Duodenal mucosa (tissue), 2 donors: ENCODE measurements around the gene CARD9.

Source experiments
- H3K27ac ChIP-seq: one replicate; pipeline ENCODE4 v1.7.0; 2013; ENCODE audit warnings: low read depth, low read length
- H3K27me3 ChIP-seq, 2 donors: one replicate each; pipeline ENCODE4 v1.7.0; 2013; ENCODE audit warnings: low read length in 2 of 2, control low read depth in 1 of 2; ENCODE audit not compliant: insufficient read depth in 2 of 2, control insufficient read depth in 1 of 2
- H3K36me3 ChIP-seq, 2 donors: one replicate each; pipeline ENCODE4 v1.7.0; 2013; ENCODE audit warnings: low read length in 2 of 2, control low read depth in 1 of 2; ENCODE audit not compliant: insufficient read depth in 2 of 2, control insufficient read depth in 1 of 2
- H3K4me1 ChIP-seq, 2 donors: one replicate each; pipeline ENCODE4 v1.7.0; 2013; ENCODE audit warnings: low read length in 2 of 2, control low read depth in 1 of 2; ENCODE audit not compliant: insufficient read depth in 2 of 2, control insufficient read depth in 1 of 2
- H3K4me3 ChIP-seq, 2 donors: one replicate each; pipeline ENCODE4 v1.7.0; 2013; ENCODE audit warnings: low read length in 2 of 2, low read depth in 1 of 2
- H3K9ac ChIP-seq, 2 donors: one replicate each; pipeline ENCODE4 v1.7.0; 2013; ENCODE audit warnings: low read length in 2 of 2, low read depth in 1 of 2
- H3K9me3 ChIP-seq, 2 donors: one replicate each; pipeline ENCODE4 v1.7.0; 2013; ENCODE audit warnings: low read length in 2 of 2, control low read depth in 1 of 2; ENCODE audit not compliant: control insufficient read depth in 1 of 2

The CARD9 gene

GRCh38 chr9:136394312-136395019 lies 21.0 kb upstream of the CARD9 start:
- Histone ChIP-seq H3K27ac (no peak overlapping the region), H3K9ac (no peak overlapping the region), H3K4me1 (peaks cover 13% of the 10 kb centered on the region in 2 donors), H3K27me3 (no peaks in the 10 kb centered on the region), H3K9me3 (no peaks in the 10 kb centered on the region), H3K4me3 (no peak overlapping the region), H3K36me3 (peaks cover 39 to 69% of the 10 kb centered on the region in 2 donors)

GRCh38 chr9:136393531-136393930 lies 20.1 kb upstream of the CARD9 start:
- Histone ChIP-seq H3K36me3 (peaks cover 39 to 76% of the 10 kb centered on the region in 2 donors), H3K4me1 (peaks cover 4 to 5% of the 10 kb centered on the region in 2 donors), H3K27me3 (no peaks in the 10 kb centered on the region), H3K9me3 (no peaks in the 10 kb centered on the region), H3K27ac (no peak overlapping the region), H3K9ac (no peak overlapping the region), H3K4me3 (no peak overlapping the region)

- Histone ChIP-seq H3K4me3 (no peak overlapping the region), H3K9me3 (no peaks in the 10 kb centered on the region), H3K9ac (no peak overlapping the region), H3K27ac (no peak overlapping the region), H3K27me3 (no peaks in the 10 kb centered on the region), H3K4me1 (peaks cover 3 to 5% of the 10 kb centered on the region in 2 donors), H3K36me3 (peaks cover 41 to 79% of the 10 kb centered on the region in 2 donors)
Observed at GRCh38 chr9:136392538-136393449, 19.3 kb upstream of the CARD9 start.

- Histone ChIP-seq H3K9ac (no peak overlapping the region), H3K4me3 (no peak overlapping the region), H3K9me3 (no peaks in the 10 kb centered on the region), H3K27me3 (no peaks in the 10 kb centered on the region), H3K36me3 (peaks cover 50 to 84% of the 10 kb centered on the region in 2 donors), H3K27ac (no peak overlapping the region), H3K4me1 (peaks cover 3 to 5% of the 10 kb centered on the region in 2 donors)
Observed at GRCh38 chr9:136391737-136392537, 18.5 kb upstream of the CARD9 start.

- Histone ChIP-seq H3K36me3 (peaks cover 42 to 75% of the 10 kb centered on the region in 2 donors), H3K9ac (no peak overlapping the region), H3K27ac (no peak overlapping the region), H3K4me1 (no peaks in the 10 kb centered on the region), H3K9me3 (no peaks in the 10 kb centered on the region), H3K27me3 (no peaks in the 10 kb centered on the region), H3K4me3 (no peak overlapping the region)
Observed at GRCh38 chr9:136389396-136389795, 15.9 kb upstream of the CARD9 start.

GRCh38 chr9:136387217-136387616 lies 13.7 kb upstream of the CARD9 start:
- Histone ChIP-seq H3K27me3 (no peaks in the 10 kb centered on the region), H3K27ac (no peak overlapping the region), H3K9ac (no peak overlapping the region), H3K36me3 (peaks cover 50 to 72% of the 10 kb centered on the region in 2 donors), H3K9me3 (no peaks in the 10 kb centered on the region), H3K4me1 (no peaks in the 10 kb centered on the region), H3K4me3 (no peak overlapping the region)

GRCh38 chr9:136386018-136386417 lies 12.5 kb upstream of the CARD9 start:
- Histone ChIP-seq H3K9me3 (no peaks in the 10 kb centered on the region), H3K9ac (no peak overlapping the region), H3K27ac (no peak overlapping the region), H3K27me3 (no peaks in the 10 kb centered on the region), H3K4me3 (no peak overlapping the region), H3K36me3 (peaks cover 52 to 71% of the 10 kb centered on the region in 2 donors), H3K4me1 (no peaks in the 10 kb centered on the region)

- Histone ChIP-seq H3K9ac (no peak overlapping the region), H3K27ac (no peak overlapping the region), H3K9me3 (no peaks in the 10 kb centered on the region), H3K36me3 (peaks cover 52 to 78% of the 10 kb centered on the region in 2 donors), H3K4me1 (no peaks in the 10 kb centered on the region), H3K4me3 (no peak overlapping the region), H3K27me3 (no peaks in the 10 kb centered on the region)
Observed at GRCh38 chr9:136385015-136385414, 11.5 kb upstream of the CARD9 start.

- no peak overlapping the region for H3K4me3 ChIP-seq
- no peaks in the 10 kb centered on the region for H3K27me3 ChIP-seq
- H3K27ac ChIP-seq, result no peak overlapping the region
- peaks cover 47 to 73% of the 10 kb centered on the region in 2 donors for H3K36me3 ChIP-seq
- H3K9me3 ChIP-seq, result no peaks in the 10 kb centered on the region
- no peak overlapping the region for H3K9ac ChIP-seq
- no peaks in the 10 kb centered on the region for H3K4me1 ChIP-seq
Observed at GRCh38 chr9:136383436-136383835, 10.0 kb upstream of the CARD9 start.
